Suppressor macrophage treated with lipopolysaccharide for 4 hours (primary cell): Measurements from ENCODE around the gene PGAP1.

Source experiments
- DNase-seq: peaks from one replicate; pipeline ENCODE4 v3.0.0-alpha.2; 2020

The PGAP1 gene

DNA sequence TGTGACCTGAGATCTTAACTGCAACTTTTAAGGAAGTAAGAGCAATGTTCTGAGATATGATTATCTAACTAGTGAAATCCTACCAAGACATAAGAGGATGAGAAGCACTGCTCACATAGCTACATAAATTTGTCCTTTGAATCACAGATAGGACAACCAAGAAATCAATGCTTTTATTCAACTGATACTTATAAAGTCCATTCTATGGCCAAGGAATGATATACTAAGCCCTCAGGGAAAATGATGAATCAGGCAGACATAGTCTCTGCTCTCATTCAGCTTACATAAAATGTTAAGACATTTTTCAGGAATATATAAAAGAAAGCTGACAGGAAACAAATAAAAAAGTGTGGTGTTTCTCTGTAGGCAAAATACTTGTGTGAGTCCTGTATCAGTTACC, 39.1 kb downstream of the PGAP1 start:
- no peak for DNase-seq

GRCh38 chr2:196884368-196884767, 42.1 kb downstream of the PGAP1 start:
- no peak for DNase-seq

DNA sequence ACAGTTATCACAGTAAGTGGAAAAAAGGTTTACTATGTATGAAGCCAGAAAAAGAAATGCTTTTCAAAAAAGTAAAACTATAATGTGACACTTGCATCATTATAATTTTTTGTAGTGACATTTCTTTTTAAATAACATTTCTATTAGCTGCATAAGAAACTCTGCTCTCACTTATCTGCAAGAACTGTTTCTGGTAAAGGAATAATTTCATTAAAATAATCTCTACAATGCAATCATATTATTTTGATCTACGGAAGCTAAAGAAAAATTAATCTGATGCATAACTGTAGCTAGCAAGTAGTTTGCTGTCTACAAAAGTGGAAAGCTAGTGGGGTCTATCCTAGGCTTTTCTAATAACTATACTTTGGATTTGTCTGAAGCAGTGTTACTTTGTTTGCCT, 50.1 kb downstream of the PGAP1 start:
- DNase-seq = no peak

DNA sequence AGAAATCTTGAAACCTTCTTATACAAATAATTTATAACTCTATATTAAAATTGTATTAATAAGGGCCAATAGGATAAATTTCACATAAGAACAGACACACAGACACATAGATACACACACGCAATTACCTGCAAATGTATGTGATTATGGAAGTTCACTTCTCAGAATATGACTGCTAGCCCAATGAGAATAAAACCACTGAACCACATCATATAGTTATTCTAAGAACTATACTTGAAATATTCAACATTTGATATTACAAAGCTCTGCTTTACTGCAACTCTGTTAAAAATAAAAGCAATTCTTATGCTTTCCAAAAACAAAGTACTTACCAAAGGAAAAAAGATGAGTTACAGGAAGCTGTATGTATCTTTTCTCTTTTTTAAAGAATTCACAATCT, 51.1 kb downstream of the PGAP1 start:
- no peak for DNase-seq

DNA sequence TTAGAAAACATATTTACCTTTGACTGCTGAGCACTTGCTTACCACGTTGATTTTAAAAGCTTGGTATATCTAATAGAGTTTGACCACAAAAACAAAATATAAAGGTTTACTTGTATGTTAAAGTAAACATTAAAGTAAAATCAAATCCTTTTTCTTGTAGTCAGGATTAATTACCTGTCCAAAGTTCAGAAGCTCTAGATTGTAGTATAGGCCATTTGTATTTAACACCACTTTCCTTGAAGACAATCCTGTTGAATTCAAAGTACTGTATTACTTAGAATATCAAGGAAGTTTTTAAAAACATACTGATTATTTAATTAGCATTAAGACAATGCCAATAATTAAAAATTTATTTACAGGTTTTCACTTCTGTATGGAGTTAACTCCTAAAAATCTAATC, 53.0 kb downstream of the PGAP1 start:
- DNase-seq = no peak

- DNase-seq = no peak
Observed at GRCh38 chr2:196854629-196855028, 71.9 kb downstream of the PGAP1 start.

- DNase-seq = no peak
Observed at GRCh38 chr2:196853301-196854087, 73.0 kb downstream of the PGAP1 start.

GRCh38 chr2:196851088-196851487, 75.4 kb downstream of the PGAP1 start:
- DNase-seq = no peak

DNA sequence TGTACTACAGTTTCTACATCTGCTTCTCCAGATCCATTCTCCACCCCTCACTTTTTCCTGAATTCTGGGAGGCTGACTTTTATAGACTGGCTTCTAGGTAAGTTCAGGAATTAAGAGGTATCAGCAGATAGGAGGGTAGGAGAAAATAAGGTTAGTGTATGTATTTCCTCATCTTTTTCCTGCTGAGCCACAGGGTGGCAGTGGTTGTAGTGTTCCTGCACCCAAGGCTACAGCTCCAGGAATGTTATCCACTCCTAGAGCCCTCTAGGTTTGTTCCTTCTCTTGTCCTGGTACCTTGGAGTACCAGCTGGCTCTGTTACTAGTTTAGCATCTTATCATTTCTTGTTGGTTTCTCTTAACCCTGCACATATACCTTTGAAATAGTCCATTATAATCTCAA, 76.6 kb downstream of the PGAP1 start:
- DNase-seq = no peak

GRCh38 chr2:196846295-196846694, 80.2 kb downstream of the PGAP1 start:
- no peak for DNase-seq

- DNase-seq = no peak
Observed at GRCh38 chr2:196845371-196845770, 81.1 kb downstream of the PGAP1 start.

DNA sequence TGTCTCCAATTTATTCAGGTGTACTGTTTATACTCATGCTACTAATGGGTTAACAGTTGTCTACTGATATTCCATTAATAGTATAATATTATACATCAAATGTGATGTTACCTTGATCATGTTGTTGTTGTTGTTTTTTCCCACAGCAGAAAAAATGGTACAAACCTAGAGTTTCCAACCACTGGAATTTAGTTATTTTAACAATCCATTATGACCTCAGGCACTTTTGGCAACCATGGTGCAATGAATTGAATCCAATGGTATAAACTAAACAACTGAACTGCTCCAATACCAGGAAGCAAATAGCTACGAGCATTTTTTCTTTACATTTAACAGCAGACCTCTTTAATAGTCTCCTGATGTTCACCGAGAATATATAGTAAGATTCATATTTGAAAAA, 86.3 kb downstream of the PGAP1 start:
- DNase-seq = no peak

DNA sequence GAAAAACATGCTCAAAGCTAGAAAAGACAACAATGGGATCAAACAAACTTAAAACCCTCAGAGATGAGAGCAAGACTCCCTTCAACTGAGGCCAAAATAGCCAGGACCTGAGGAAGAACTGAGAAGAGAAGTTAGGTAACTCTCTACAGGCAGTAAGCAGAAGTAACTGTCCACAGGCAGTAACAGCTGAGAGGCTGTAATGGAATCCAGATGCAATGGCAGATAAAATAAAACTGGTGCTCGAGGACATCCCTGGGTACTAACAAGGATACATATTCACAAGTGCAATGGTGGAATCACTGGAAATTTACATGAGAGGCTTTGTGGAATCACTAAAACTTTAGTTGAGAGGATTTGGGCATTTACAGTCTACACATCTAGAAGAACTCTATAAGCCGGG, 86.9 kb downstream of the PGAP1 start:
- no peak for DNase-seq

DNA sequence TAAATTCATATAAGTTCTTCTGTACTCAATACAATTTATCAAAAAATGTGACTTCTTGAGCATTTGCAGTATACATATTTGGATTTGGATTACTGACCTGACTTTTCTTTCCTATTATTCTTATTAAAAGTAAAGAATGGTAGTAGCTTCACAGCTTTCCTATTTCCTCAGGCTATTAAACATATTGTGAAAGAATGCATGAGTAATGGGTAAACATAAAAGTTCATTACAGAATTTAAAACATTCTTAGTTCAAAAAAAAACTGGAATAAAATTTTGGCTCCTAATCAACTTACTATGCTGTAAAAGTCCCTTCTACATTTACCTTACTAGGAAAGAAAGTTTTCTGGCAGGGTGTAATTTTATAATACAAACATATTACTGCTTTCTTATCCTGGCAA, 90.1 kb downstream of the PGAP1 start:
- DNase-seq = no peak

- DNase-seq = no peak
Observed at GRCh38 chr2:196830701-196831100, 95.8 kb downstream of the PGAP1 start.

- DNase-seq = no peak
Observed at GRCh38 chr2:196827356-196827755, 99.2 kb downstream of the PGAP1 start.

DNA sequence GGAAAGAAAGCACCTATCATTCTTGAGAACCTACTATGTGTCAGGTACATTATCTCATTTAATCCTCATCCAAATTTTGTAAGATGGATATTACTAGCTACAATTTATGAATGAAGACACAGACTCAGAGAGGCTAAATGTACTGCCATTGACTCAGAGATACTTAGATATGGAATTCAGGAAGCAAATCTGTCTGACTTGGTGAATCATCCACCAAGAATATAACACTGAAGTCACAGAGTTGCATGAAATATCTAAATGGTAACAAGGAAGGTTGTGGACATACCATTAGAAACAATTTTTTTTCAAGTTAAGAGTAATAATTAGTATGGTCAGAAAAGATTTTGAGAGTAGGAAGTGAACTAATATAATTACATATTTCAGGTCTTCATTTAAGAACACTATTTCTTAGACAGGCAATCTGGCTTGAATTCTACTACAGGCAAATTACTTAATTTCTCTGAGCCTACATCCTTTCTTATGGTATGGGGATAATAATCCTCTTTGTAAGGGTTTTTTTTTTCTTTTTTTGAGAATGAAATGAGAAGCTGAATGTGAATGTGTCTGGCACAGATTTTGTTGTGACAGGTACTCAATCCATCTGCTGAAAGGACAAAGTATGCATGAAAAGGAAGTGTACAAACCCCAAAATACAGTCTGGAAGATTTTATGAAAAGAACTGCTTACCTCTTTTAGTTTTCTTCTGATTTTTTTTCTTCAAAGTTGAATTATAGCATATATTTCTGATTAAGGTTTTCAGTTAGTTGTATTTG, 102.6 kb downstream of the PGAP1 start:
- DNase-seq = peak; percentile 48

GRCh38 chr2:196821195-196821594, 105.3 kb downstream of the PGAP1 start:
- DNase-seq = no peak

DNA sequence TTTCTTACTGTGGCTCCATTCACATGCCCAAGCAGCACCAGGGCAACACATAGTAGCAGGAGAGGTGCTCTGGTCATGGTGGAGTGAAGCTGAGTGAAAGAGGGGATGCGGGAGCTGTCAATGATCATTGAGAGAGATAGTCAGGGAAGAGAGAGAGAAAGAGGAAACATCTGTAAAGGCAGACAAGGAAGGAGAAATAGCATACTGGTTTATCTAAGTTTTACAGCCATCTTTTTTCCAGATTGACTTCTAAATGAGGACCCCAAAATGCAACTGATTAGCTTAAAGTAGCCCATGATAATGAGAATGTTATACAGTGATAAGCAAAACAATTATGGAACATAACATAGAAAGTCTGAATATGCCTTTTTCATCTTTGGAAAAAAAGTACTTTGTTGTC, 117.2 kb downstream of the PGAP1 start, which contains the start of gene C2orf66:
Gene C2orf66, minus strand, starts transcription at position 96 of the 400 bp plus-strand sequence. Its CDS starts 19 bp downstream, at position 77.
- DNase-seq = no peak

DNA sequence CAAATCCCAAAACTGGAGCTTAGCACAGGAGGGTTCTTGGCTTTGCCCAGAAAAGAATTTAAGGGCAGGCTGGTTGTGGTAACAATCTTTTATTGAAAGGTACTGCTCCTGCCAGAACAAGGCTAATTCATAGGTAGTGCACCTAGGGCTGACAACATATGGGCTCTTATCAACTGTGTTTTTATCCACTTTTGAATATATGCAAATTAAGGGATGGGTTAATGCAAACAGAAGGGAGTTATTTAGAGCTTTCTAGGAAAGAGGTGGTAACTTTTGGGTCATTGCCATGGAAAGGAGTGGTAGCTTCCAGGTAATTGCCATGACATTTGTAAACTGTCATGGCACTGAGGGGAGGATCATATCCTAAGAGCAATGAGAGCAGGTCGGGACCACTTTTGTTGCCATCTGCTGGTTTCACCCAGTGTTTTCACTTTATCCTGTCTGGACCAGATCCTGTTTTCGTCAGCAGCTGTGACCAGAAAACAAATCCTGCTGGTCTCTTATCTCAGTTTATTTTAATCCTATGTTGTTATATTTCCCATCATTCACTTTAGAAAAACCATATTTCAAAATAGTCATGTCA, 118.3 kb downstream of the PGAP1 start:
- DNase-seq = no peak

DNA sequence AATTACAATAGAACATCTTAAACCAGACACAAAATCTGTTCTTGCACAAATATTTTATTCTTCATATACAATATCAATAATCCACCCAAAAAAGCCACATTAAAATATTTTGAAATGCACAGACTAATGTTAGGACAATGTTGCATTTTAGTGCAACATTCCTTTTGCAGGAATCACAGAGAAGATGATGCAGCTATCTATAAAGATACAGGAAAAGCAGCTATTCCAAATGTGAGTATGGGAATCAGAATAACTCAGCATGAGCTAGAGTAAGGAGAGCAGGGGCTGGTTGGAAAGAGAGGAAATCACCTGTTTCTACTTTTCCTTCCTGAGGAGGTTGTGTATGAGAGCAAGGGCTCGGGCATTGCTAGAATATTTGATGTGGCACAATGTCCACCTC, 122.1 kb downstream of the PGAP1 start:
- DNase-seq = no peak

DNA sequence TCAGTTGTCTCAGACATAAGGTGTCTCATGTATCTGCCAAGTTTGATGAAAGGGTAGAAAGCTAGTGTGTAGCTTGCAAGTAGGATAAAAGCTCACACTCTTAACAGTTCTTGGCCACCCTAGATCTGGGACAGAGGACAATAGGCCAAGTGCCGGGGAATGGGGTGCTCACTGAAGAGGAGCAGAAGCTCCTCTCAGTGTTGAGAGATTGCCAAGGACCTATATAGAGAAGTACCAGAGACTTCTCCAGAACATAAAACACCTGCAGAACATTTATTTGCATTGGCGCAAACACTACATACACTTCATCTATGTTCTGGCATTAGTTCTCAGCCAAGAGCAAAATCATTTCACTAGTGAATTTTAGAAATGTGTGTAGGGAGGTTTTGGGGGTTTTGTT, 124.1 kb downstream of the PGAP1 start:
- no peak for DNase-seq

DNA sequence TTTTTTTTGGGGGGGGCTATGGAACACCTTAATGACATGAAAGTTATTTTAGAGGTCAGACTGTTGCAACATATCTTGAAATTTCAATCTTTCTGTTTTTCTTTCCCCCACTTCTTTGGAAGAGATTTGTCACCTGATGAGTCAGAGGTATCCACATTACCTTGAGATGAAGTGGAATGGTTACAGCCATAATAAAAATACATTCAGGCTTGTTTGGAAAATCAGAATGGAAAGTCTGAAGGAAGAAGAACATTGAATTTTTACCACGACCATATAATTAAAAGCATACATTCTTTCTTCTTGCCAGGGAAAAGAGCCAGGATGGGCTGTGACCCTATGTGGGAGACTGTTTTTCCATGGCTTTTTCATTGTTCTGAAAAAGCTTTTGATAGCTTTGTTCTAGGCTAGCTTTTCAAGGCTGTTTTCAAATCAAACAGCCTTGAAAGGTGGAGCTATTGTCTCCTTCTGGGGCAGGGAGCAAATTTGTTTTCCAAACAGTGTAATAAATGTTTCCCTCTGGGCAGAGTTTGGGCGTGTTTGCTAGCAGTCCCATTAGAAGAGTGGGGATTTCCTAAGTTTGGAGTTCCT, 124.7 kb downstream of the PGAP1 start:
- no peak for DNase-seq

DNA sequence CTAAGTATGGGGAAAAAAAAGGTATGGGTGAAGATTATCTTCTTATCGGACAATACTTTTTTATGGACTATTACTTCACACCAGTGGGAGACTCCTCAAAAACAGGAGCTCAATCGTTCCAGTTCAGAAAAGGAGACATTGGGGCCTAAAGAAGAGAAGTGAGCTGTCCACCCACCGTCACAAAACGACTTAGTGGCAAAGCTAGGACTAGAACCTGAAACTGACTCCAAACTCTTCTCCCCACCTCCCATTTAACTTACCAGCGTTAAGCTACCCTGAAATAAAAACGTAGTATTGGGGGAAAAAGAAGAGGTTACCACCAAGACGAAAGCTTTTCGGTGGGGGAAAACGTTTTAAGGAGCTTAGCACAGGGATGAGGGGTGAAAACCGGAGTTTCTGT, 127.5 kb downstream of the PGAP1 start:
- DNase-seq = peak; percentile 28
